Activated naive CD4-positive, alpha-beta T cell (primary cell): ENCODE results near the gene PKD1L1.
"Not testable (repeated sequence)": the region's sequence is repeated elsewhere in the genome, so short reads cannot be mapped to it uniquely, and the experiment has no call there.

Experiments used
- DNase-seq, 4 experiments: peaks; one replicate each; lab custom pipeline; 2025; lab: John Stamatoyannopoulos, UW

The PKD1L1 gene

GRCh38 chr7:47794016-47794415 lies 154.2 kb downstream of the PKD1L1 start:
- no peak for DNase-seq

- not testable (repeated sequence) for DNase-seq
Observed at GRCh38 chr7:47793186-47793585, 155.1 kb downstream of the PKD1L1 start.

- DNase-seq, result no peak
Observed at GRCh38 chr7:47792521-47793121, 155.6 kb downstream of the PKD1L1 start.

DNA sequence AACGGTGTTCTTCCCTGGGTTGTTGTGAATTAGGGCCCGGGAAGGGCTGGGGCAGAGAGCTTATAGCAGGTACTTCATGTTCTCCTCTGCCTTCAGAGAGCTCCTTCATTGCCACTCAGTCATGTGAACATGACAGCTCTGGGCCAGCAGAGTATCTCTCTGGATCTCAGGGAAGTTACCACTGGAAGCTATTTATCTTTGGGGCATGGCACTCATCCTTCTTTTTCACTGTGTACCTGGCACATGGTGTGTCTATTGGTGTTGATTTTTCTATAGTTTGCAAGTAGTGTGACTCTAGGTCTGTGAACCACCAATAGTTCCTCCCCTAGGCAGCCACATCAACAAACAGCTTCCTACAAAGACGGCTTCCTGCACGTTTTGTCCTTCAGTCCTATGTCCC lies 156.6 kb downstream of the PKD1L1 start:
- no peak for DNase-seq

DNA sequence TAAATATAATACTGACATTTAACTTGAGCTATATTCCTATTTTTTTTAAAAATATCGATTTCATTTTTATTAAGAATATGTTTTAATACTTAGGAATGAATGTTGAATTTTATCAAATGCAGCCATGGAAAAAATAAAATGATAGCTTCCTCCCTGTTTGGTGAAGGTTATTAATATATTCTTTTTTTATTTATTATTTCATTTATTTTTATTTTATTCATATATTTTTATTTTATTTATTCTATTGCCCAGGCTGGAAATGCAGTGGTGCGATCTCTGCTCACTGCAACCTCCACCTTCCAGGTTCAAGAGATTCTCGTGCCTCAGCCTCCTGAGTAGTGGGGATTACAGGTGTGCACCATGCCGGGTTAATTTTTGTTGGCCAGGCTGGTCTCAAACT lies 160.2 kb downstream of the PKD1L1 start:
- DNase-seq, result no peak

DNA sequence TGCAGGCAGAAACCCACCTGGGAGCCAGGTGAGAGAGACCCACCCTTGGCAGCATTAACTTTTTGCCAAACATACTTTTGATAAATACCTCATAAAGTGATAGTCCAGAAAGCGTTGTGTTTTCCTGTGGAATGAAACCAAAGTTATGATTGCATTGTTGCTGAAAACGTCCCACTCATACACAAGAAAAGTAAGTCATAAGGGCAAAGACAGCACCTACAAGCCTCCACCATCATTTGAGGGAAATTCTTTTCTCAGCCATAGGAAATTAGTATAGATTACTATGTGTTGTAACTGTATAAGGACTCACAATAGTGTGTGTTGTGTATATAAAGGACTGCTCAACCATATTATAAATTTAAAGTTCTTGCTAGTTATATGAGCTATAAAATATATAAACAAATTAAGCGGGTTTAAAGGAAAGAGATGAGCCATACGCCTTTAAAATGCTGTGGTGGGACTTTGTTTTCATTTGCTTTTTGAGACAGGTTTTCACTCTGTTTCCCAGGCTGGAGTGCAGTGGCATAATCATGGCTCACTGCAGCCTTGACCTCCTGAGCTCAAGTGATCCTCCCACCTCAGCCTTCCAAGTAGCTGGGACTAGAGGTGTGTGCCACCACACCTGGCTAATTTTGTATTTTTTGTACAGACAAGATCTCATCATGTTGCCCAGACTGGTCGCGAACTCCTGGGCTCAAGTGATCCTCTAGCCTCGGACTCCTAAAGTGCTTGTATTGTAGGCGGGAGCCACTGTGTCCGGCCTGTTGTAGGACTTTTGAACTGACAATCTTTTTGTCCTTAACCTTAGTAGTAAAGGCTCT lies 160.8 kb downstream of the PKD1L1 start:
- DNase-seq, result no peak

GRCh38 chr7:47786557-47787248 lies 161.6 kb downstream of the PKD1L1 start:
- no peak for DNase-seq

DNA sequence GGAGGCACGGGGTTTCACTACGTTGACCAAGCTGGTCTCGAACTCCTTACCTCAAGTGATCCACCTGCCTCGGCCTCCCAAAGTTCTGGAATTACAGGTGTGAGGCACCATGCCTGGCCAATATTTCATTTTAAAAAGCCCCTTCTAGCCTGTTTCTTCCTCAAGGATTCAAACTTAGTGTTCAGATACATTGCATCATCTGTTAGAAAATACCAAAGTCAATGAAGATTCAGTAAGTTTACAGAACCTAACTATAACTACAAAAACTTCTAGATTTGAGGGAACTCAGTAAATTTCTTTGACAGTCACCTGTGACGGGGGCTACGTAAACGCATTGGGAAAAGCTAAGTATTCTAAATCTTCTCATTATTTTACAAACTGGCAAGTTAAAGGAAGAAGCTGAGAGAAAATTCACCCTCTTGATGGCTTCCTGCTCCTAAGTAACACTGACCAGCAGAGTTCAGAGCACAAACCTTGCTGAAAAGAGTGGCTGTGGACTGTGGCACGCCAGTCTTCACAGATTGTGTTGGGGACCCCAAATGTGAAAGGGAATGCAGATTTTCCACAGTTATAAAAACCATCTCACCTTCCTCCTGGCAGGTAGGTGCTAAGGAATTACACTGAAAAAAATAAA lies 162.2 kb downstream of the PKD1L1 start:
- no peak for DNase-seq

GRCh38 chr7:47783456-47784223 lies 164.6 kb downstream of the PKD1L1 start:
- DNase-seq, result no peak

GRCh38 chr7:47782792-47783191 lies 165.5 kb downstream of the PKD1L1 start:
- DNase-seq, result no peak

DNA sequence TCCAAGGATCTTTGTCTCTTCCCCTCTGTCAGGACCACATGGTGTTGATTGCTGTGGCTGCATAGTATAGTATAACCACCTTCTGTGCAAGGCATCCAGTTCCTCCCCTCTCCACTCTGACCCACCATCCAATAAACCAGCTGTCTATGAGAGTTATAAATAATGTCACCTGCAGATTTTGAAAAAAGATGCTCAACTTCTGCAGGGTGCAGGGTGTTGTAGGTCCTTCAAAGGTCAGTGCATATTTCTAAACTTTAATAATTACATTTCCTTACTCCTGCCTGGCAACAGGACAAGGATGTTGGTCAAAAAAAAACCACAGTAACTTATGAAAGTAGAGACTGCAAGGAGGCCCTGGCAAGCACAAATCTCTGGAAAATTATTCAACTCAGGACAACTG lies 166.2 kb downstream of the PKD1L1 start:
- DNase-seq, result no peak

DNA sequence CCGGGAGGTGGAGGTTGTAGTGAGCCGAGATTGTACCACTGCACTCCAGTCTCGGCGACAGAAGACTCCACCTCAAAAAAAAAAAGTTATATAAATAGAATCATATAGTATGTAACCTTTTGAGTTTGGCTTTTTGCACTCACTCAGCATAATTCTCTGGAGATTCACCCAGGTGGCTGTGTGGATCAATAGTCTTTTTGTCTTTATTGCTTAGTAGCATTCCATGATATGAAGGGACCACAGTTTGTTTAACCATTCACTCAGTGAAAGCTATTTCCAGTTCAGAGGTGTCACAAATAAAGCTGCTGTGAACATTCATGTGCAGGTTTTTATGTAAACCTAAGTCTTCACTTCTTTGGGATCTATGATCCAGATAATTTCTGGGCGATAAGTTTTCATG lies 167.7 kb downstream of the PKD1L1 start:
- DNase-seq, result no peak

DNA sequence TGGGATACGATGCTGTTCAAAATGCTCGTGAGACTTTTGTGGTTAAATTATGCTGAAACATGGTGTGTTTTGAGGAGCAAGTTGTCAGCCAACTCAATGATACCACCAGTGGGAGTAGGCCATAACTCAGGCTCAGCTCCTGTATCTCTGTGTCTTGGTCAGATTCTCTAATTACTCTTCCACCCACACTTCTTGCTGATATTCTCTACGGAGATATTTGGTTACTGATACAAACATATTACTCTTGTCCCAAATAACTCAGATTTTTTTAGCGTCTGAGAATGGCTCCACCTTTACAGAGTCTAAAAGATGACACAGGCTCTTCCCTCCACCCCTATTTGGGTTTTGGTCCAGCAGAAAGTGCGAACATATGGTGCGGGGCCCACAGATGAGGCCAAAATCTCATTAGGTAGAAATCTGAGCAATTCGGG lies 168.9 kb downstream of the PKD1L1 start:
- DNase-seq, result no peak

DNA sequence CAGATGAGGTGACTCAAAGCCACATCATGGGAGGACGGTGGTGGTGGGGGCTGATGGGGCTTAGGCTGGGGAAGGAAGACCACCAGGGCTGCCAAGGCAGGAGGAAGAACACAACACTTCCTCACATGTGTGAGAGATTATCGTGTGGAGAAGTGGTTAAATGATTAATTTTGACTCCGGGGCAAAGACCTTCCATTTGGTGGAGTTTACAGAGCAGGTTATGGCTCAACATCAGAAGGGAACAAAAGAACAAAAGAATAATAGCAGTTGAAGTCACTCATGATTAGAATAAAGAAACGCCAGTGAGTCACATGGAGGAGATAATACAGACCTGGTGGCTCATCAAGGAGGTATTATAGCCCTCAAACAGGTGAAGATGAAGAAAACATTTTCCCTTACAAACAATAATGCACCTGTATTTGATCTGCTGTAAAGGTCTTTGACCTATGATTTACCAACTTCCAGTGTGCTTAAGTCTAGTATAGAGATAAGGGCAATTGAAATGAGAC lies 170.1 kb downstream of the PKD1L1 start:
- no peak for DNase-seq

DNA sequence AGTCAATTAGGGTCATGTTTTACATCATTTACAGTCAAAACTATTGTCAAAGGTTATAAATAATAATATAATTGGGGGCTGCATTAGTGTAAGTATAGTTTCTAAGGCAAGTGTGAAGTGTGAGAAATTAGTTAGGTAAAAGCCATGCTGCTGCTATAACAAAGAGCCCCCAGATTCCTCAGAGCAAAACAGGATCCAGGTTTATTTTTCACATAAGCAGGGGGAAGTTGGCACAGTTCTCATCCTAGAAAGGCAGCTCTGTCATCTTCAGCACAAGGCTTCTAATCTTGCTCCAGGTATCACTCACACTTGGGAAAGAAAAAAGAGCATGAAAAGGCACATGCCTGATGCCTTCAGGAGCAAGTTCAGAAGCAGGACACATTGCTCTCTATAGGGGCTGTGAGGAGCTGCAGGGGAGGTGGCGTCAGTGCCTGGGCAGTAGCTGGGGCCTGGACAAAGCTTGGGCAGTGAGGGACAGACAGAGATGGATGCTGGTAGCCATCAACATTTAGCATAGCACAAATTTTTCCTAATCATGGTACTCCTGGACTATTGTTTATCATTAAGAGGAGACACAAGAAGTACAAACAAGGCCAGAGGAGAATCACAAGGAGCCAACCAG lies 170.6 kb downstream of the PKD1L1 start:
- DNase-seq, result no peak

DNA sequence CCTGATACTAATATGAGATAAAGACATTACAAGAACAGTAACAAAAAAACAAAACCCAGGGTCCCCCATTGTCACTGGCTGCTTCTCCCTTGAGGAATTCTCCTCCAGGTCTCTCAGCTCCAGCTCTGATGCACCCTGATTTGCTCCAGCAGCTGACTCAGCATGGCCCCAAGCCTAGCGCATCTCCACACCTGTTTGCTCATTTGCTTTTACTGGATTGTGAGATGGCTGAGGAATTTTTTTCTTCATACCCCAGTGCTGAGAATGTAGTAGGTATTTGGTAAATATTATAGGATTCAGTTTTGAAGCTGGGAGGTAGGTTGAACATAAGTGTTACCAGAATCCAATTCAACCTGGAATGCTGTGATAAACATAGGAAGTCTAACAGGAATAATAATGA lies 171.9 kb downstream of the PKD1L1 start:
- DNase-seq, result no peak

DNA sequence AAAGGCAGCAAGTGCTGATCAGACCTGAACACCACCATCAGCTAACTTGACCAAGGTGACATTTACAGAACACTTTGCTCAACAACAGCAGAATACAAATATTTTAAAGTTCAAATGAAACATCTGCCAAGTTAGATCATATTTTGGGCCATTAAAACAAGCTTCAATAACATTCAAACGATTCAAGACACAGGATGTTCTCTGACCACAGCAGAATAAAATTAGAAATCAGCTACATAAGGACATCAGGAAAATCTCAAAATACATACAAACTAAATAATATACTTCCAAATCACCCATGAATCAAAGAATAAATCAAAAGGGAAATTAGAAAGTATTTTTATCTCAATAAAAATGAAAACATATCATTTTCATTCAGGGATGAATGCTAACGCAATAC lies 173.0 kb downstream of the PKD1L1 start:
- no peak for DNase-seq

DNA sequence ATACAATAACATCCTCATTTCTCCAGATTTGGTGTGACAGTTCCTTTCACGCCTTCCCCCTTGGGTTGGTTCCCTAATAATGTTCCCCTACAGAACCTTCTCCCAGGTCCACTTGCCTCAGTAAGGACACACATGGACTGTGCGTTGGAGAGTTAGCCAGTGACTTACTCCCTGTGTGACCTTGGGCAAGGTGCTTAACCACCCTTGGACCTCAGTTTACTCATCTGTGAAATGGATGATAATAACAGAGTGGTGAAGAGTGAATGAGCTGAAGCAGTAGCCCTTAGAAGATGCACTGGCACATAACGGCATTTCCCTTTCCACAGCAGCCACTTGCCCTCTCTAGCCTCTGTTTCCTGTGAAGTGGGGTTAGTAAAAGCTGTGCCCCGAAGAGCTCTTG lies 175.8 kb downstream of the PKD1L1 start:
- no peak for DNase-seq

DNA sequence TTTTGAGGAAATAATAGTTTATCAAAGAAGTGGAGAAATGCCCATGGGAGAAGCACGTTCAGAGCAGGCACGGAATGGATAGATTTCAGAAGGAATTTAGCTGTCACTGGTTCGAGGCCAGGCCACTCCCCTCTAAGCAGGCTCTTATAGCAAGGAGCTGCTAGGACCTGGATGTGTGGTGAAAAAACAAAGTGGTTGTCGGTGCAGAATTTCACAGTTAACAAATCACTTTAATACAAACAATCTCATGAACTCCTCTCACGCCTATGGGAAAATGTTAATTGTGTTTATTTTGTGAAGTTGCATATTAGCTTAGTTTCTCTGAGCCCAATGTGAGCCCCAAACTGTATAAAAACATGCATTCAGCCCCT lies 176.3 kb downstream of the PKD1L1 start:
- DNase-seq, result no peak

- DNase-seq, result no peak
Observed at GRCh38 chr7:47771336-47771989, 176.8 kb downstream of the PKD1L1 start.

DNA sequence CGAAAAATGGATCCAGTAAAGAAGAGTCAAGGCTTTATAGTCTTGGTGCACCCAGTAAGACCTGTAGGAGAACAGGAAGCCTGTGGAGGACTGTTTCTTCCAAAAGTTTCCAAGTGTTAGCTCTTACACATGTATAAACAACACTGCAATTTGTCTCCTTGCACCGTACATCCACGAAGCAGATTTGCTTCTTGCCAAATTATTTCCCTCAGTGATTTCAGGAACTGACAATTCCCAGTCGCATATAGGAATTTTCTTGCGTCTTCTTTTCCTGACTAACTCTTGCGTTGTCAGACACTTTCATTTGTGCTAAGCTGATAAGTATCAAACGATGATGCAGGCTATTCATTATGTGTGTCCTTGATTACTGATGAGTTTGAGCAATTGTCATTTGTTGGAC lies 182.1 kb downstream of the PKD1L1 start:
- DNase-seq, result no peak
